GM10847 (cell line): ENCODE results near the gene RAD51C.

Experiments
- POLR2A ChIP-seq: IDR thresholded peaks from 2 replicates; pipeline ENCODE4 v1.6.1; 2011; ENCODE audit not compliant: insufficient read length; ENCODE audit errors: extremely low read depth

Gene RAD51C

DNA sequence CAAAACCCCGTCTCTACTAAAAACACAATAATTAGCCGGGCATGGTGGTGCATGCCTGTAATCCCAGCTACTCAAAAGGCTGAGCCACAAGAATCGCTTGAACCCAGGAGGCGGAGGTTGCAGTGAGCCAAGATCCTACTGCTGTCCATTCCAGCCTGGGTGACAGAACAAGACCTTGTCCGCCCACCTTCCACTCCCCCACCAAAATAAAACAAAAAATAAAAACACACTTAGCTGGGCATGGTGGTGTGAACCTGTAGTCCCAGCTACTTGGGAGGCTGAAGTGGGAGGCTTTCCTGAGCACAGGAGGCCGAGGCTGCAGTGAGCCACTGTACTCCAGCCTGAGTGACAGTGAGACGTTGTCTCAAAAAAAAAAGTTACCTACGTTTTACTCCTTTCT is 66.5 kb downstream of the RAD51C start:
- TF ChIP-seq POLR2A: no peak

GRCh38 chr17:58759522-58759921 is 67.1 kb downstream of the RAD51C start:
- no peak for TF ChIP-seq POLR2A

DNA sequence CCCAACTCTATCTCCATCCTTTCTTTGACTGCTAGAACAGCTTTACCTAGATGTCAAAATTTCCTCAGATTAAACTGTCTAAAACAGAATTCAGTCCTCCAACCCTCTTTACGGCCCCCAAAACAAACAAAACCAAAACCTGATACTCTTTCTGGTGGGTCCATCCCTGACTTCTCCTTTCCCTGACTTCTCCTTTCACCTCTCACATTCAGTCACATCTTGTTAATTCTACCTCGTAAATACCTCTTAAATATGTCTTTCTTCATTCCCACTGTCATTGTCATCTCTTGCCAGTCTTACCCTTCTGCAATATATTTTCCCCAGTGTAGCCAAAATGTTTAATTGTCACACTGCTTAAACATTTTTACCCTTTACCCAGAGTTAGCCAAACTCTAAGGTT is 67.8 kb downstream of the RAD51C start:
- no peak for TF ChIP-seq POLR2A

DNA sequence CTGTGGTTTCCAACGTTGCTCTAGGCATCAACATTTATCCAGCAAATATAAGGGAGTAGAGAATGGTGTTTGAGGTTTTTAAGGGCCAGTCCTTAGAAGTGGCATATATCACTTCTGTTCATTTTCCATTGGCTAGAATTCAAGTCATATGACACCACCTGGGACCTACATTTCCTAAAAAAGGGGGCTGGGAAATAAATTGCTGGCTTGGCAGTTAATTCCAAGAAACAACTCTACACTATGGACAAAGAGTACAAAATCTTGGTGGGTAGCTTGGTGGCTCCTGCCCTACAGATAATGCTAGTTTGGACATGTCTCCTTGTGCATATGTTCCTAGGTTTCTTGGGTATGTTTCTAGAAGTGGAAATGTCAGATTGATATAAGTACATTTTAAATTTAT is 70.9 kb downstream of the RAD51C start:
- no peak for TF ChIP-seq POLR2A

DNA sequence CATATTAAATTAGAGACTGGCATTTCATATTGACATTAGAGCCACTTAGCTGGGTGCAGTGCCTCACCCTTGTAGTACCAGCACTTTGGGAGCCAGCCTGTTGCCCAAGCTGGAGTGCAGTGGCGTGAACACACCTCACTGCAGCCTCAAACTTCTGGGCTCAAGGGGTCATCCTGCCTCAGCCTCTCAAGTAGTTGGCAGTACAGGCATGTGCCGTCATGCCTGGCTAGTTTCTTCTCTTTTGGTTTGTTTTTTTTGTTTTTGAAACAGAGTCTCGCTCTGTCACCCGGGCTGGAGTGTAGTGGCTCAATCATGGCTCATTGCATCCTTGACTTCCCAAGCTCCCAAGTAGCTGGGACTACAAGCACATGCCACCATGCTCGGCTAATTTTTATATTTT is 72.0 kb downstream of the RAD51C start:
- no peak for TF ChIP-seq POLR2A

GRCh38 chr17:58779446-58779845 is 87.0 kb downstream of the RAD51C start:
- no peak for TF ChIP-seq POLR2A

- TF ChIP-seq POLR2A: no peak
These were observed 91.0 kb downstream of the RAD51C start for GRCh38 chr17:58783380-58783779.

- no peak for TF ChIP-seq POLR2A
These were observed 92.7 kb downstream of the RAD51C start for GRCh38 chr17:58785097-58785496.
